Activated B cell treated with CpG ODN at 0.5 μM for 24 hours (primary cell): Measurements from ENCODE around the gene KAZN. TPM values are rescaled to one million over a fixed set of nuclear protein-coding genes. Genes with fewer than 3 reads are reported as not detected.

Experiments
- ATAC-seq: fragments of 200-7000 bp; cut with Tn5 transposase; one replicate; pipeline ENCODE4 v1.10.0; 2021; ENCODE audit warnings: low read depth, mild to moderate bottlenecking, moderate library complexity
- CTCF ChIA-PET: fragments of 350-600 bp; sonication (Branson Sonifier 250); formaldehyde crosslinking; loops from one replicate; lab custom pipeline; 2021; ENCODE audit warnings: antibody characterized with exemption; lab: Charles Lee
- POLR2A ChIA-PET: fragments of 350-600 bp; sonication (Branson Sonifier 250); formaldehyde crosslinking; loops from one replicate; lab custom pipeline; 2021; ENCODE audit warnings: antibody characterized with exemption; lab: Charles Lee
- DNase-seq: peaks from one replicate; pipeline ENCODE4 v3.0.0; 2022
- H3K27ac Mint-ChIP-seq: one replicate; pipeline ENCODE4 v1.8.0; 2020; ENCODE audit warnings: mixed read lengths
- H3K27me3 Mint-ChIP-seq: one replicate; pipeline ENCODE4 v1.8.0; 2021; ENCODE audit warnings: mixed read lengths
- H3K36me3 Mint-ChIP-seq: one replicate; pipeline ENCODE4 v1.8.0; 2021; ENCODE audit warnings: low read depth, mixed read lengths
- H3K4me1 Mint-ChIP-seq: one replicate; pipeline ENCODE4 v1.8.0; 2021; ENCODE audit warnings: mixed read lengths
- H3K4me3 Mint-ChIP-seq: one replicate; pipeline ENCODE4 v1.8.0; 2020; ENCODE audit warnings: mild to moderate bottlenecking, mixed read lengths
- H3K9me3 Mint-ChIP-seq: one replicate; pipeline ENCODE4 v1.8.0; 2020; ENCODE audit warnings: mixed read lengths
- intact Hi-C: fragments of 100-400 bp; cut with micrococcal nuclease; formaldehyde crosslinking; loops from one replicate; pipeline ENCODE4 v1.15.1; 2024
- total RNA-seq: library from RNA; stranded (reverse); gene quantifications from 2 replicates; pipeline ENCODE4 v1.2.3, GENCODE V29; 2022
- TF ChIP-seq, protein P1 (sequence below): fragments of 200-600 bp; IDR thresholded peaks from one replicate; pipeline ENCODE4 v1.8.0; 2022; ENCODE audit warnings: antibody characterized with exemption, mild to moderate bottlenecking

The KAZN gene
- total RNA-seq, 1 donor from 2014 or later: 0.73 TPM

DNA sequence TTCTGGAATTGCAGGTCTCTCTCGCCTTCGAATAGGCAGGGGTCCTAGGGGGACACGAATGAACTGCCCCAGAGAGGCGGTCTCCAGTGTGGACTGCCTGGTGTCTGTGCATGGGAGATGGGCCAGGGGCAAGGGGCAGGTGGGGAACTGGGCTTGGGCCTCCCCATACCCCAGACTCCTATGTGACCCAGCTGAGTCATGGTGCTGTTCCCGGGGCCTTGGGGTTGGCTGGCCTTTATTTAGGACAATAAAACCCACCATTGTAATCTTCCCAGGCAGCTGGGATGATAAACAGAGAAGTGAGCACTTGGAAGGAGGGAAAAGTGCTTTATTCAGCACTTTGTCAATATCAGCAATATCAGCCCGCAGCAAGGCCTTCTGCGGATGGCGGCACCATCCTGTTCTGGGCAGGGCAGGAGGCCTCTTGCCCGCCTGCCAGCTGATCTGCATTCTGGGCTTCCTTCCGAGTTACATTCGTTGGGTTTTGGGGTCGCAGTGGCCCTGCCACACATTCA, 346.0 kb downstream of the KAZN start:
- intact Hi-C loops: no loop called here

DNA sequence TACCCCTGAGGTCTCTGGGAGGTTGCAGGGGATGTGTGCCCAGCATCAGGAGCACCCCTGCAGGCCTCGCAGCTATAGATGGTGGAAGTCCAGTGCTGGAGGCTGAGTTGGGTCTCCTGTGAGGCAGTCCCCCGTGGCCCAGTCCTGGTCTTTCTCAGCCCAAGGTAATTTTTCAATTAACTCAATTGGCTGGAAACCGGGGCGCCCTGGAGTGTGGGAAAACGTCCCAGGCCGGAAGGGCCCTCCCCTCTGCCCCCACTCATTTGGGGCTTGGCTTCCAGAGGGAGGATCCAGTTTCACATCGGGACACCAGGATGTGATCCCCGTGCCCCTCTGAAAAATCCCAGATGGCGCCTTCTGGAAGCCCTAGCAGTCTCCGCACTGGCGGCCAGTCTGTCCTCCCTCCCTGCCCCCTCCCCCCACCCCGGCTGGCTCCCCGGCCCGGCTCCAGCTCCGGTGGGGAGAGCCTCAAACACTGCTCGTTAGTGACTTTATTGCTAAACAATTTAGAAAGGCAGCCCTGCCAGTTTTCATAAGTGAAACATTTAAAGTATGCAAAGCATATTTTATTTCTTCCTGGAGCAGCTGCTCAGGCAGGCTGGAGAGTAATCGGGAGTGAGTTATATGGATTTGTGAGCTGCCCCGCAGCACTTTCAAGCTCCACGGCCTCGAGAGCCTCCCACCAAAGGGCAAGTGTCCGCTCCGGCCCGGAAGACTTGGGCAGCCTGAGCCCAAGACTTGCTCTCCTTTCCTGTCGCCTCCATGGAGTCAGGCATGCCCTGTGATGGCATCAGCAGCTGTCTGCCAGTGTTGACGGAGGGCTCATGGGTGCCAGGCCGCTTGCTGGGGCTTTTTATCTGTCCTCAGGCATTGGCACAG, 346.9 kb downstream of the KAZN start:
- ATAC-seq (no peak), DNase-seq (no peak)
- POLR2A ChIA-PET: no interaction called here
- H3K4me3 Mint-ChIP-seq: no peak overlapping the region
- CTCF ChIA-PET: no interaction called here
- no peaks in the 10 kb centered on the region for H3K27me3 Mint-ChIP-seq
- no peaks in the 10 kb centered on the region for H3K9me3 Mint-ChIP-seq
- no peak overlapping the region for H3K27ac Mint-ChIP-seq
- no peaks in the 10 kb centered on the region for H3K4me1 Mint-ChIP-seq
- no peaks in the 10 kb centered on the region for H3K36me3 Mint-ChIP-seq
- intact Hi-C loops: no loop called here
- TF ChIP-seq, protein P1, sequence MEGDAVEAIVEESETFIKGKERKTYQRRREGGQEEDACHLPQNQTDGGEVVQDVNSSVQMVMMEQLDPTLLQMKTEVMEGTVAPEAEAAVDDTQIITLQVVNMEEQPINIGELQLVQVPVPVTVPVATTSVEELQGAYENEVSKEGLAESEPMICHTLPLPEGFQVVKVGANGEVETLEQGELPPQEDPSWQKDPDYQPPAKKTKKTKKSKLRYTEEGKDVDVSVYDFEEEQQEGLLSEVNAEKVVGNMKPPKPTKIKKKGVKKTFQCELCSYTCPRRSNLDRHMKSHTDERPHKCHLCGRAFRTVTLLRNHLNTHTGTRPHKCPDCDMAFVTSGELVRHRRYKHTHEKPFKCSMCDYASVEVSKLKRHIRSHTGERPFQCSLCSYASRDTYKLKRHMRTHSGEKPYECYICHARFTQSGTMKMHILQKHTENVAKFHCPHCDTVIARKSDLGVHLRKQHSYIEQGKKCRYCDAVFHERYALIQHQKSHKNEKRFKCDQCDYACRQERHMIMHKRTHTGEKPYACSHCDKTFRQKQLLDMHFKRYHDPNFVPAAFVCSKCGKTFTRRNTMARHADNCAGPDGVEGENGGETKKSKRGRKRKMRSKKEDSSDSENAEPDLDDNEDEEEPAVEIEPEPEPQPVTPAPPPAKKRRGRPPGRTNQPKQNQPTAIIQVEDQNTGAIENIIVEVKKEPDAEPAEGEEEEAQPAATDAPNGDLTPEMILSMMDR: no peak

More for the DNA sequence above, 346.0 kb downstream of the KAZN start:
- ATAC-seq (no peak), DNase-seq (no peak)
- Mint-ChIP-seq H3K4me1 (no peaks in the 10 kb centered on the region), H3K9me3 (no peaks in the 10 kb centered on the region), H3K27ac (no peak overlapping the region), H3K27me3 (no peaks in the 10 kb centered on the region), H3K36me3 (no peaks in the 10 kb centered on the region), H3K4me3 (no peak overlapping the region)
- CTCF ChIA-PET: no interaction called here
- POLR2A ChIA-PET: no interaction called here
- TF ChIP-seq, protein P1: no peak

DNA sequence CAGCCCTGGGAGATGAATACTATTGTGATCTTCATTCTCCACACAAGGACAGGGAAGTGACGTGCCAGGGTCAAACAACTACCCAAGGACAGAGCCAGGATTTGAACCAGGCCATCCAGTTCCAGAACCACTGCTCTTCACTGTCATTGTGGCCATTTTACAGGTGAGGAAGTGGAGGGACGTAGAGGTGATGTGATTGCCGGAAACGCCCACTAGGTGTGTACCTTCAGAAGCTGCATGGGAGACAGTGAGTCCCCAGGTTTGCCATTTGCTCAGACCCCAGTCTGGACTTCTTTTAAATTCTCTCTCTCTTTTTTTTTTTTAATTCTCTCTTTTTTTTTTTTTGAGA, 347.5 kb downstream of the KAZN start:
- no peaks in the 10 kb centered on the region for H3K9me3 Mint-ChIP-seq
- POLR2A ChIA-PET: no interaction called here
- H3K4me3 Mint-ChIP-seq: no peak overlapping the region
- H3K27ac Mint-ChIP-seq: no peak overlapping the region
- no peaks in the 10 kb centered on the region for H3K4me1 Mint-ChIP-seq
- DNase-seq (no peak), ATAC-seq (no peak)
- intact Hi-C loops: no loop called here
- H3K27me3 Mint-ChIP-seq: no peaks in the 10 kb centered on the region
- H3K36me3 Mint-ChIP-seq: no peaks in the 10 kb centered on the region
- CTCF ChIA-PET: no interaction called here
- TF ChIP-seq, protein P1: no peak

DNA sequence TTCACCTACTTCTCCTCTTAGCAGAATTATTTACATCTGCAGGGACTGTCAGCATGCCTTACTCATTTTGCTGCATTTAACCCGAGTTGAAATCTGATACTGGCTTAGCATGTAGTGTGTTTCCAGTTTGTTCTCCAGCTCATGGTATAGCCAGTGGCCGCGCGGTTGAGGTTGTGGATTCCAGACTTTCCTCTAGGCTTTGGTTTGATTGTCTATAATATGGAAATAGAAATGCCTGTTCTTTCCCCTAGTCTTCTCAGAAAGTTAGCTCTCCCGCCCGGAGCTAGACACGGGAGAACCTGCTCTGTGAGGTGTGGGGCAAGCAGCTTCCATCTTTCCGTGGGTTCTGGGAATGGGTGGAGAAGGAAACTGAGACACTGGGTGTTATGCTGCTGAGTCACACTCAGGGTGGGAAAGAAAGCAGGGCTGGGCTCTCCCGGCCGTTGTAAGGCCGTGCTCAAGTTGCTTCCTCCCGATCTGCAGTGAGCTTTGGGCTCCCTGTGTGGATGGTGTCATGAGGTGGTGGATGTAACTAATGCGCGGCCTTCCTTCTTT, 348.3 kb downstream of the KAZN start:
- Mint-ChIP-seq H3K27me3 (no peaks in the 10 kb centered on the region), H3K9me3 (no peaks in the 10 kb centered on the region), H3K36me3 (no peaks in the 10 kb centered on the region), H3K4me1 (no peaks in the 10 kb centered on the region), H3K27ac (no peak overlapping the region), H3K4me3 (no peak overlapping the region)
- TF ChIP-seq, protein P1: no peak
- intact Hi-C loops: no loop called here
- DNase-seq (no peak), ATAC-seq (no peak)
- ChIA-PET CTCF (no interaction called here), POLR2A (no interaction called here)

DNA sequence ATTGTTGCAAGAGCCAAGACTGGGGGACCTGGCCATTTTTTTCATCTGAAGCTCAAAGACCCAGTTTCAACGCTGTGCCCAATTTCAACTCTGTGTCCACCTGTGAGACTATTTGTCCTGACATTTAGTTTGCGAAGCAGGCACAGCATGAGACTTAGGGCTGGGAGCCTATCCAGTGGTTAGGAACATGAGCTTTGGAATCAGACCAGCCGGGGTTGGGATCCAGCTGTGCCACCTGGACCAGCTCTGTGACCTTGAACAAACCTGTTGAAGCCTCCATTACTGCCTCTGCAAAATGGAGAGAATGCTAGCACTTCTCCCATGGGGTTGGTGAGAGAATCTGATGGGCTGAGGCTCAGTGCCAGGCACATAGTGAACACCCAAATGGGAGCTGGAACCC, 348.9 kb downstream of the KAZN start:
- no peak overlapping the region for H3K4me3 Mint-ChIP-seq
- no peaks in the 10 kb centered on the region for H3K4me1 Mint-ChIP-seq
- CTCF ChIA-PET: no interaction called here
- H3K36me3 Mint-ChIP-seq: no peaks in the 10 kb centered on the region
- intact Hi-C loops: no loop called here
- ATAC-seq (no peak), DNase-seq (no peak)
- H3K27ac Mint-ChIP-seq: no peak overlapping the region
- no peaks in the 10 kb centered on the region for H3K9me3 Mint-ChIP-seq
- H3K27me3 Mint-ChIP-seq: no peaks in the 10 kb centered on the region
- POLR2A ChIA-PET: no interaction called here
- TF ChIP-seq, protein P1: no peak
